ENCODE measurements around the gene CMPK2.
"Not testable (repeated sequence)": the region's sequence is repeated elsewhere in the genome, so short reads cannot be mapped to it uniquely, and the experiment has no call there.

The CMPK2 gene

DNA sequence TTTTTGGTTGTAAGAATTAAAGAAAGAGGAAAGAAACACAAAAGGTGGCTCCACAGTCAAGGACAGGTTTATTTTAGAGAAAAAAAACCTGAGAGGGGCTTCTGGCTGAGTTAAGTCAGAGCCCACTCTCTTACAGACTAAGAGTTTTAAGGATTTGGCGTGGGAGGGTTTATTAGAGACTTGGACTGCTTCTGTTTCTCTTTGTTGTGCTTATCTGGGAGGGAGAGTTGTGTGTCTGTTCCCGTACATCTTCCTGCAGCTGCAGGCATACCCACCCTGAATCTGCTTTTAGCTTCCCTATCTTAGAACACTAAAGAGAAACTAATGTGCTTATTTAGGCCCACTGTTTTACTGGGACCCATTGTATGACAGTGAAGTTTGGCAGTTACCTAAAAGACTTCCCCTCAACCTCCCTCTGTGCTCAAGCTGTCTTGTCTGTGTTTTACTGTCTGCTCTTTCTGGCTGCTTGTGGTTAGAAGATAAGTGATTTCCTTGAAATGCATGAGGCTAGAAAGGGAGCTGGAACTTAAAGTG is 14.6 kb upstream of the CMPK2 start:
- no peak for DNase-seq (ENCODE audit: low read depth in 2 of 2)

DNA sequence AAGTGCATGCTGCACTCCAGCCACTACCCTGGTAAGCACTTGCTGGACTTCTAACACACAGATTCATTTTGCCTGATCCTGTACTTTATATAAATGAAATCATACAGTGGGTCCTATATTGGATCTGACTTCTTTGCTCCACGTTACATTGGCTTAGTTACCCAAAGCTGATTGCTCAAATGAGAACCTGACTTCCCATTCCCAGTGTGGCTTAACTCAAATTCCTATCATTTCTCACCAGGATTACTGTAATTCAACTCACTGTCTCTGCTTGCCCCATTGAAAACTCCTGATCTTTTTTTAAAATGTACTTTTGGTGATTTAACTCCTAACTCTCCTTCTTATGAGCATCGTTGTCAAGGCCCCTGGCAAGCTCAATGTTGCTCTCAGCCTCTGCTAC is 13.3 kb upstream of the CMPK2 start:
- DNase-seq (ENCODE audit: low read depth in 2 of 2): no peak

DNA sequence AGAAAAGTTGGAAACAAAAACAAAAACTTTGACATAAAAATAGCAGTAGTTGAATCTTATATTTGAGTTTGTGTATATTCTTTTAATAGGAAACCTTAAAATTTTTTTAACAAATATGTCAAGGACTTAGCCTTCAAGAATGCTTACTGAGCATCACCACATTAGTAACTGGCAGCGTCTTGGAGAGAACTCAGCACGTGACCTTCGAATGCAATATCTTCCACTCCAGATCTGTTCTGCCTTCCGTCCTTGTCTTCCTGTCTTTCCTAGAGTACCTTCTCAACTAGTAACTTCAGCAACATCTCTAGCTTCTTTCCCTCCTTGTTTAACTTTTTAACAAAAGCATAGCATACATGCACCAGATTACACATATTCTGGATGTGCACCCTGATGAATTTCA is 12.8 kb upstream of the CMPK2 start:
- no peak for DNase-seq (ENCODE audit: low read depth in 2 of 2)

DNA sequence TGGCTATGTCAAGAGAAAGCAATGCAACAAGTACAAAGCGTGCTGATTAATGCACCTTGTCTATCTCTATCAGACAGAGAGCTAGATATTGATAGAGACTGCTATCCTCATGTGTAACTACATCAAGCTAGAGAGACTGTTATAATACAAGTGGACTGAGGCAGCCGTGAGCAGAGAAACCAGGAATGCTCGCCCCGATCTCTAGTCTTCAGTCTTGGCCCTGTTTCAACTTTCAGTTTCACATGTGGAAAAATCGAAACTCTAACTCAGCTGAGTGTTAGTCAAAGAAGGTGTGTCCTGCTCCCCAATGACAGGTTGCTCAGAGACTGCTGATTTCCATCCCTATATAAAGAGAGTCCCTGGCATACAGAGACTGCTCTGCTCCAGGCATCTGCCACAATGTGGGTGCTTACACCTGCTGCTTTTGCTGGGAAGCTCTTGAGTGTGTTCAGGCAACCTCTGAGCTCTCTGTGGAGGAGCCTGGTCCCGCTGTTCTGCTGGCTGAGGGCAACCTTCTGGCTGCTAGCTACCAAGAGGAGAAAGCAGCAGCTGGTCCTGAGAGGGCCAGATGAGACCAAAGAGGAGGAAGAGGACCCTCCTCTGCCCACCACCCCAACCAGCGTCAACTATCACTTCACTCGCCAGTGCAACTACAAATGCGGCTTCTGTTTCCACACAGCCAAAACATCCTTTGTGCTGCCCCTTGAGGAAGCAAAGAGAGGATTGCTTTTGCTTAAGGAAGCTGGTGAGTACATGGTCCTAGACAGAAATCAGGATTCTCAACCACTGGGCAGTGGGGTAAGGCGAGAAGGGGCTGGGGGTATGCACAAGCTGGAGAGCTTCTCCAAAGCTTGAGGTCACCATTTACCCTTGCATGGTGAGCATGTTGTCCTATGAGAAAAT is 11.9 kb upstream of the CMPK2 start, which contains the start of gene RSAD2:
TSS of gene RSAD2 (plus strand) at position 376 of the 903 bp plus-strand sequence. CDS start at position 400, 24 bp downstream.
- peak in 1 of 2 donors; percentile 12 for DNase-seq (ENCODE audit: low read depth in 2 of 2)

DNA sequence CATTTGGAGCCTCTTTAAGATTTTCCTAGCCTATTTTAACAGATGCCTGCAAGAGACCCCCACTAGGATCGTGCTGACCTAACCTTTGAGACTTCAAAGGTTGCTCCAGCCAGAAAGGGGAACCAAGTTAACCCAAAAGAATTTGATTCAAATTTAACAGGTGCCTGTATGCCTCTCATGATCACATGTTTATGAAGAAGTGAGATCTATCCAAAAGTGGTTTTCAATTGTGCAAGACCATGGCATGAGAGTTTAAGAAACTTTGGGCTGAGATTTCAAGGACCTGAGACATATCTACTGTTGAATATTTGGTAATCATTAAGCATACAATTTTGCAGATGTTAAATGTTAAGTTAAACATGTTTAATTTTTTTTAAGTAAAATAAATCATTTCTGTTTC is 10.6 kb upstream of the CMPK2 start:
- DNase-seq (ENCODE audit: low read depth in 2 of 2): no peak

DNA sequence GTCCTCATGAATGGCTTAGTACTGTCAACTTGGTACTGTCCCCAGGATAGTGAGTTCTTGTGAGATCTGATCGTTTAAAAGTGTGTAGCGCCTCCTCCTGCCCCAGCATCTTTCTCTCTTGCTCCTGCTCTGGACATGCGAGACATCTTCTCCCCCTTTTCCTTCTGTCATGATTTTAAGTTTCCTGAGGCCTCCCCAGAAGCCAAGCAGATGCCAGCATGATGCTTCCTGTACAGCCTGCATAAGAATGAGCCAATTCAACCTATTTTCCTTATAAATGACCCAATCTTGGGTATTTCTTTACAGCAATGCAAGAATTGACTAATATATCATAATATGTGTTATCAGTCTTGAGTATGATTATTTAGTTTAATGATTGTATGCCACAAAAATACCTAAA is 8.3 kb upstream of the CMPK2 start:
- DNase-seq (ENCODE audit: low read depth in 2 of 2): no peak

DNA sequence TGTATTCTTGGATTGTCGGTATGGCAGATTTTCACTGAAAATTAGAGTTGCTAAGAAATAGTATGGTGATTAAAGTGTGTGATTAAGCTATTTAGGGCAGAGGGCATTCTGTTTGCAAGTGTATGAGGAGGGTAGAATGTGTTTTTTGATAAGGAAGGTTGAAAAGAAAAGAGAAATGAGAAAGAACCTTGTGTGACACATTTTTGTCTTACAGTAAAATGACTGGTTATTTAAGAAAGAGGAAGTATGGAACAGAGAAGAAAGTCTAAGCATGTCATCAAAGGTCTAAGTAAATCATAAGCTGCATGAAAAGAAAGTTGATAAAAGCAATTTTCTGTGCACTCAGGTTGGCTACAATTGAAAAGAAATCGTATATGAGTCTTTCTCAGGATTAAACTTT is 6.7 kb upstream of the CMPK2 start:
- no peak for DNase-seq (ENCODE audit: low read depth in 2 of 2)

DNA sequence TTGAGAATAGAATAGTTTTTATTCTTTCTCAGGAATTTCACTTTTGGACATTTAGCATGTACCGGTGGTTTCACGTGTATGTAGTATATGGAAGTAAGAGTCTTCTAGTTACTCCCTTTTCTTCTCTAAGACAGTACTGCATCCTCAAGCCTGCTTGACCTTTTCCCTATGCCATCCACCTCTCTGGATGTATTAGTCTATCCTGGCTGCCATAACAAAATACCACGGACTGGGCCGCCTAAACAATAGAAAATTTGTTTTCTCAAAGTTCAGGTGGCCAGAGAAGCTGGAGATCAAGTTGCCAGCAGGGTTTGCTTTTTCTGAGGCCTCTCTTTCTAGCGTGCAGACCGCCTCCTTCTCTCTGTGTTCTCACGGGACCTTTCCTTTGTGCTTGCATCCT is 1.3 kb upstream of the CMPK2 start:
- DNase-seq (ENCODE audit: low read depth in 2 of 2): no peak

DNA sequence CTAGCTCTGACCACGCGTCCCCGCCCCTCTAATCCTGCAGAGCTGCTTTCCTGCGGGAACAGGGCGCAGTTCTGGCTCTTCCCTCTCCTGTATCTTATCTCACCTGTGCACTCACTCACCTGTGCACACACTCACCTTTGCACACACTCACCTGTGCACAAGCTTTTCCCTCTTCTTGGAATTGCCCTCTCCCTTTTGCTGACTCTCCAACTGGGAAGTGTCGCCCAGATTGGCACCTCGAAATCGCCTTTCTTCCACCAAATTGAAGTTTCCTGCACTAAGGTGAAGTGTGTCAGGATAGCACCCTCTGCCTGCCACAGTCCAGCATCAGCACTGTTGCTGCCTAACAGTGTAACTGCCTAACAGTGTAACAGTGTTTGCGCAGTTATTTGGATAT is 566 bp upstream of the CMPK2 start:
- no peak for DNase-seq (ENCODE audit: low read depth in 2 of 2)

DNA sequence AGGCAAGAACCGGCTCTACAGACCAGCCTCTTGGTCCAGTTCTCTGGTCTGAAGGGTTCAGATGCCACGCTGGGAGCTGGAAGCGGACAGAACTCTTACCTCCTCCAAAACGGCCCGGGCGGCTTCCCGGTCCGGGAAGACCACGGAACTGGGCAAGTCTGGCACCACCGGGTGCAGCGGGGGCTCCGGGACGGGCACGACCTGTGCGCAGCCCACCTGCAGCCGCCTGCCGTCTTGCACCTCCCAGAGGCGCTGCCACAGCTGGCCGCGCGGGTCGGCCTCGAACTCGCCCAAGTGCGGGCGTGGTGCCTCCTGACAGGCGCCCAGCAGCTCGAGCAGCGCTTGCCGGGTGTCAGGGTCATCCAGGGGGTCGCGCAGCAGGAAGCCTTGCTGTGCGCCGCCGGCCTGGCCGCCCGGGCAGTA is 773 bp downstream of the CMPK2 start:
- DNase-seq (ENCODE audit: low read depth in 2 of 2): peak in 1 of 2 donors; percentile 10

DNA sequence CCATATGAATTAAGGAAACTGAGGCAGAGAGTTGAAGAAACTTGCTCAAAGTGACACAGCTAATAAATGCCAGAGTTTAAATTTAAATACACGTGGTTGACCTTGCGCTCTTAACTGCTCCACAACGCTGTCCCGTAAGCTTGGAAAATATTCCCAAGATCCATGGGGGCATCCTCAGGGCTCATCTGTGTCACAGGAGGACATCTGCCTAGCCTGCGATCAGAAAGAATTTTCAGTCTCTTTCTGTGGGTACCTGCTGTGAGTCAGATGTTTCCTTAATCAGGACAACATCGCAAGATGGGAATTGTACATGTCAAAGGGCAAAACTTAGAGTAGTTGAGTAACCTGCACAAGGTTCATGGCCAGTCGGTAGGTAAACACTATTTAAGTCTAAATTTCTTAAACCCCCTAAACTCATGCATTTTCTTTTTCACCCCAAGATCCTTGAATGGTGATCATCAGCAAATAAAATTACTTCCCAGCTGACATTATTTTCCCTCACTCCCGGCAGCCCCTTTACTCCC is 1.4 kb downstream of the CMPK2 start:
- DNase-seq (ENCODE audit: low read depth in 2 of 2): no peak

DNA sequence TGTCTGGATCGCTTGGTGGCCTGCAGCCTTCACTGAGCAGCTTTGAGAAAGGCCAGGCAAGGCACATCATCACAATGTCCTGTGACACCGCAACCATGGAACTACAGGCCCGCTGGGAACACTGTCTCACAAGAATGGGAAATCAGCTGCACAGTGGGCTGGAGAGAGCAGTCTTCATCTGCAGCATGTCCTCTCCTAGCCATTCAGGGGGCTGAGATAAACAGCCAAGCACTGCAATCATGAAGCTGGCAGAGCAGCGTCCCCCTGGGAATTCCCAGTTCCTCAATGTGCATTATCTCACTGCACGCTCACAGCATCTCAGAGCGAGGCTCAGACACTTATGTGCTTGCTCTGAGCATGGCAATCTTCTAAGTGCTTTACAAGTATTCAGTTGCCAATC is 1.9 kb downstream of the CMPK2 start:
- no peak for DNase-seq (ENCODE audit: low read depth in 2 of 2)

DNA sequence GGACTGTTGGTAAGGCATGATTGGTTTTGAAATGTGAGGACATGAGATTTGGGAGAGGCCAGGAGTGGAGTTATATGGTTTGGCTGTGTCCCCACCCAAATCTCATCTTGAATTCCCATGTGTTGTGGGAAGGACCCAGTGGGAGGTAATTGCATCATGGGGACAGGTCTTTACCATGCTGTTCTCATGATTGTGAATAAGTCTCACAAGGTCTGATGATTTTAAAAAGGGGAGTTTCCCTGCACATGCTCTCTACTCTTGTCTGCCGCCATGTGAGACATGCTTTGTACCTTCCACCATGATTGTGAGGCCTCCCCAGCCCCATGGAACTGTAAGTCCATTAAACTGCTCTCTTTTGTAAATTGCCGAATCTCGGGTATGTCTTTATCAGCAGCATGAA is 5.4 kb downstream of the CMPK2 start:
- no peak for DNase-seq (ENCODE audit: low read depth in 2 of 2)

DNA sequence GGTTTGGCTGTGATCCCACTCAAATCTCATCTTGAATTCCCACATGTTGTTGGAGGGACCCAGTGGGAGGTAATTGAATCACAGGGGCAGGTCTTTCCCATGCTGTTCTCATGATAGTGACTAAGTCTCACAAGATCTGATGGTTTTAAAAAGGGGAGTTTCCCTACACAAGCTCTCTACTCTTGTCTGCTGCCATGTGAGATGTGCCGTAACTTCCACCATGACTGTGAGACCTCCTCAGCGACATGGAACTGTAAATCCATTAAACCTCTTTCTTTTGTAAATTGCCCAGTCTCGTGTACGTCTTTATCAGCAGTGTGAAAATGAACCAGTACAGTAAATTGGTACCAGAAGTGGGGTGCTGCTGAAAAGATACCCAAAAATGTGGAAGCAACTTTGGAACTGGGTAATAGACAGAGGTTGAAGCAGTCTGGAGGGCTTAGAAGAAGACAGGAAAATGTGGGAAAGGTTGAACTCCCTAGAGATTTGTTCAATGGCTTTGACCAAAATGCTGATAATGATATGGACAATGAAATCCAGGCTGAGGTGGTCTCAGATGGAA is 7.2 kb downstream of the CMPK2 start:
- DNase-seq (ENCODE audit: low read depth in 2 of 2): not testable (repeated sequence)

DNA sequence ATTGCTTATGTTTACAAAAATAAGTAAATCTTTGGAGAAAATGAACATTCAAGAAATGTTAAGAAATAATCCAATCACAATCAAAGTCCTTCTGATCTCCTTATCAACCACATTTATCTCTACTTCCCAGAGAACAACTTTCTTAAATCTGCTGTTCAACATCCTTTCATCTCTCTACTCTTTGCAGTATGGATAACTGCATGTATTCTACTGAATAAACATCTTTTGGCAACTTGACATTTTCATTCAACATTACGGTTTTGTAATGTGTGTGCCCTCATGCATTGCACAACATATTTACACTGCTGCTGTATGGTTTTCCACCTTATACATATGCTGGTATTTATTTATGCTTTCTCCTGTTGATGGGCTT is 9.2 kb downstream of the CMPK2 start:
- no peak for DNase-seq (ENCODE audit: low read depth in 2 of 2)

DNA sequence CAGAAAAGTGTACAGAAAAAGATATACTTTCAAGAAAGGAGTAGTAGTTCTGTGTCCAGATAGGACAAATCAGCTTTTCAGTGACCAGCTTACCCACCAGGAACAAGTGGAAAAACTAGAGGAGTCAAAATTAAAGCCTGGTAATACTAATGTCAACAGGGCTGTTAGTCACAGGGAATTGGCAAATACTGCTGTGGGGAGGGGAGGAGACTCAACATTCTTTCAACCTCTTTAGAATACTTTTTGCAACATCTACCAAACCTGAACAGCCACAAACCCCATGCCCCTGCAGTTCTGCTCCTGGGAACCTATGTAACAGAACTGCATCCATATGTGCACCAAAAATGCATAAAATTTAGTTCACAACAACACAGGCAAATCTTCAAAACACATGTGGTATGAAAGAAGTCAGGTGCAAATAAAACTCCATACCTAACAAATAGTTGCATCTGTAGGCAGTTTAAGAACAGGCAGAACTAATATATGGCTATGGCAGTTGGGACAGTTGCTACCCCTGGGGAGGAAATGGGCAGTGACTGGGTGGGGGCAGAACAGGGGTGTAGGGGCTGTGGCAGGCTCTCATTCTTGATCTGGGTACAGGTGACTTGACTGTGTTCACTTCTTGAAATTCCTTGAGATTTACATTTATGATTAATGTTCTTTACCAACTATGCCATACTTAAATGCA is 9.7 kb downstream of the CMPK2 start:
- DNase-seq (ENCODE audit: low read depth in 2 of 2): no peak

DNA sequence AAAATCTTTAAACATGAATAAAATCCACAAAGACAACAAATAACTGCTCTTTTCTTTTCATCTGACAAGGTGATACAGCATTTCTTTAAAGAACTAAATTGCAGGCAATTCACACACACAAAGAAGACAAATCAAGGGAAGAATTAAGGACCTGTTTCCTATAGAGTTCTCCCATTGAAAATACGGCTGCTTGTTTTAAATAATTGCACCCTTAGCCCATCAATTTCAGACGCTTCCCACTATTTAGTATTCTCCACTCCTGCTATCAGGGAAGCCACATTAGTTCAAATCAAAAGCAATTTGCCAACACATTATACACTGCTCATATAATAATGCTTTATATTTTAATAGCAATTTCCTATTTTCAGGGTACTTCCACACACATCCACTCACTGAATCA is 11.3 kb downstream of the CMPK2 start:
- DNase-seq (ENCODE audit: low read depth in 2 of 2): no peak

DNA sequence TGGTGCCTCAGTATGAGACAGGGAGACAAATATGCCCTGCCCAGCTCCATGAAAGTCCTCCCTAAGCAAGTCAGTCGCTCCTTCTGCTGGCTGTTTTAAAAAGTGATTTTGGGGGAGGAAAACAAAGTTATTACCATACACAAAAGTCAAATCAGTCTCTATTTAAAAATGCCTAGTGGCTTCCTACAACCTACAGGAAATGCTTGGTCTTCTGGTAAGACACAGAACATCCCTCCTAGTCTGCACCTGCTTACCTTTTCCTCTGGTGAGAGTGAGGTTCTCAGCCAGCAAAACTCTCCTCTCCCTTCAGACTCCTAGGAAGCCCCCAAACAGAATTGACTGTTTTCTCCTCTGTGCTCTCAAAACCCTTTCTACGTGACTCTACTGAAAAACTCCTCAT is 13.5 kb downstream of the CMPK2 start:
- DNase-seq (ENCODE audit: low read depth in 2 of 2): no peak

DNA sequence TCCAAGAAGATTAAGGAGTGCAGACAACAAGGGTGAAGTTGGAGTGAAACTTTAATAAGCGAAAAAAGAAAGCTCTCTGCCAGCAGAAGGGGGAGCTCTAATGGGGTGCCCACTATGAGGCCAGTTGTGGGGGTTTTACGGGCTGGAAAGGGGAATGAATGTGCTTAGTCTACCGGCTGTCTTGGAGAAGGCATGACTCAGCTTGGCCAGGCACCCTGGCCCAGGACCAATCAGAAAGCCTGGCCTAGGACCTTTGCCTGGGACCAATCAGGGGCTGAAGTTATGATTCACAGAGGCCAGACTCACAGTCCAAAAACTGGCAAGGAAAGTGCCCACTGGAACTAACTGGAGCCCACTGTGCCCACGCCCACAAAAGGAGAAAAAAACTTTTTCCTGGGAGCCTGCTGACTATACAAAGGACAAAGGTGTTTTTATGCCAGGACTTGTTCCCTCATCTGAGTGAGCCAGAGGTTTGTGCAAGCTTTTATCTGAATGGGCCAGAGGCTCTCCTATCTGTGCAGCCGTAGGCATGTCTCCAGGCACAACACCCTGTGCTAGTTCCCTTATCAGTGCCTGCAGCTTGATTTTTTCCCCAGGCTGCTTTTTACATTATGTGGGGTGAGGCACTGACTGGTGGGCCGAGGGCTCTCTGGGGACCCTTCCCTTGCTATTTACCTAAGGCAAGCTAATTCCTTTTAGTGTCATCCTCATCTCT is 18.6 kb downstream of the CMPK2 start:
- DNase-seq (ENCODE audit: low read depth in 2 of 2): no peak

DNA sequence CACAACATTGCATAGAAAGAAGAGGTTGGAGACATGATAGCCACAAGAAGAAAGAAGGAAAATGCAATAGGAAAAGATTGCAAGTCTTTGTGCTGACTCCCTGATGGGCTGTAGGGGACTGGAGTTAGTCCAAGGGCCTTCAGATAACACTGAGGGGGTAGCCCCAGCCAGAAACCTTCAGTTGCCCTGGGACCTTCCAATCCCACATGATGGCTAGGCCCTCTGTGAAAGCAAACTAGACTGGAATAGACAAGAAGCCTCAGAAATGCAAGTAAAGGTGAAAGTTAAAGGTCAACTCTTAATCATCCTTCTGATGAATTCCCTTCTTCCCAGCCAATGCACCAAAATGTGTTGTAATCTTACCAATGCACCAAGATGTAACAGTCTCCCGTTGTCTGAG is 19.2 kb downstream of the CMPK2 start:
- no peak for DNase-seq (ENCODE audit: low read depth in 2 of 2)

DNA sequence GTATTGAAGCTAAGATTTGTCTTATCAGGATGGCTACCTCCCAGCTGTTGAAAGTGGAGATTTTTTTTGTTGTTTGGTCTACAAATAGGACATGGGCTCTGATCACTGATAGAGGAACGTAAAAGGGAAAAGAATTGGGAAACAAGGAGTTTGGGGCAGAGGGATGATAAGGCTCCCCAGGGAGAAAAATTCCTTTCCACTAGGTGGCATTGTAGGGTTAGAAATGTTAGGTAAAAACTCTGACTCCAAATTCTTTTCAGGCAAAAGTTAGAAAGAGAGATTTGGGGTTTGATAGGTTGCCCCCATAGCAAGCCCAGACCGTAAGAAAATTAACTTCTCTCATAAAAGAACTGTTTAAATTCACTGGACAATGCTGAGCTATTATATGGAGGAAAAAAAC is 19.8 kb downstream of the CMPK2 start:
- no peak for DNase-seq (ENCODE audit: low read depth in 2 of 2)

DNA sequence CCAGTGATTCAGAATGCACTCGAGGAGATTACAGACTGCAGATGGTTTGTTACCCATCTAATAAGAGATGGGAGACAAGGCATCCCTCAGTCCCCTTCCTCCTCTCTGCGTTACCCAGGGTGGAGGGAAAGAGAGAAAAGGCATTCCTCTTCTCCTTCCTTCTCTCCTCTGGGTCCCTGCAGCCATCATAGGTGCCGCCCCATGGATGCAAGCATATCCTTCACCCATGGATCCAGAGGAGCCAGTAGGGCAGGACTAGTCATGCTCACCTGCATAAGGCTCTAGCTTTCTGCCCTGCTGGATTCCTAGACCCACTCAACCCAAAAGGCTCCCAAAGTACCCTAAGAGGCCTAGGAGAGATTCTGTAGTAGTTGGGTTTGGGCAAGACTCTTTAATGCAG is 20.4 kb downstream of the CMPK2 start:
- DNase-seq (ENCODE audit: low read depth in 2 of 2): no peak

All from stimulated activated CD8-positive, alpha-beta memory T cell treated with anti-CD3 and anti-CD28 coated beads, Interleukin-15, amount 100 ng/mL, for 4 hours (primary cell).